ENCODE measurements around the gene DYNC1I1. TPM values are rescaled to one million over a fixed set of nuclear protein-coding genes. Genes with fewer than 3 reads are reported as not detected.

DYNC1I1 gene
- total RNA-seq, 1 experiment from 2014 or later = 3.2 TPM

DNA sequence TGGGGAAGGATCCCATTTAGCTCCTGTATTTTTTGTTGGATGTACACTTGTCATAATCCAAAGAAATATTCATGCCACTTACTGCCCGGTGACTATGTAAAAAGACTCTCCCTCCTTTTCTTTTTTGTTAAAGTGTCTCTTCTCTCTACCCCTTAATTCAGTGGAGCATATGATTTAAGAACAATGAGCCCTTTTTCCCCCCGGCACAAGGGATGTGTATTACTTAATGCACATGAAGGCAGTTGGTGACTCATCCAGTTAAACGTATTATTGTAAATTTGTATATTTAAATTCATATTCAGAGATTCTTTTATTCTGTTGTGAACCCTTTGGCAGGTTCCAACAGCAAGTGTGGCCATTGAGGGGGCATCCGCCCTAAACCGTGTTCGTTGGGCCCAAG is 307.7 kb downstream of the DYNC1I1 start:
- Histone ChIP-seq H2BK12ac (ENCODE audit: insufficient read length, low read depth, low read length) (no peak overlapping the region), H2BK15ac (ENCODE audit: low read depth, low read length) (no peak overlapping the region), H3K56ac (ENCODE audit: insufficient read length, low read depth, low read length) (no peak overlapping the region), H4K91ac (ENCODE audit: insufficient read length, low read depth, low read length) (no peak overlapping the region), H3K9me3 (ENCODE audit: control insufficient read depth, low read depth, low read length) (no peaks in the 10 kb centered on the region), H3K27ac (ENCODE audit: insufficient read length, low read depth, low read length) (no peak overlapping the region), H4K5ac (ENCODE audit: insufficient read length, low read depth, low read length) (no peak overlapping the region), H2BK20ac (ENCODE audit: low read depth, low read length, poor library complexity, severe bottlenecking) (no peak overlapping the region), H2AFZ (ENCODE audit: low read length) (no peak overlapping the region), H3K23me2 (ENCODE audit: insufficient read length, low read depth, low read length, poor library complexity, severe bottlenecking) (peaks cover 8% of the 10 kb centered on the region), H4K20me1 (ENCODE audit: control insufficient read depth, insufficient read depth, insufficient read length) (no peaks in the 10 kb centered on the region), H2BK5ac (ENCODE audit: insufficient read length, low read length) (no peak overlapping the region), H2AK5ac (ENCODE audit: insufficient read length, low read length) (no peak overlapping the region), H3T11ph (ENCODE audit: low read length) (no peak overlapping the region), H3K4ac (ENCODE audit: low read depth, low read length) (no peak overlapping the region), H3K27me3 (ENCODE audit: insufficient read depth, low read length) (peaks cover 3% of the 10 kb centered on the region; the same call in 1 of the 2 replicates), H3K18ac (ENCODE audit: insufficient read length, low read depth, low read length) (no peak overlapping the region), H3K23ac (ENCODE audit: insufficient read length, low read depth, low read length) (no peak overlapping the region), H3K4me1 (ENCODE audit: insufficient read depth, low read length) (no peaks in the 10 kb centered on the region), H3K79me1 (ENCODE audit: insufficient read depth, low read depth, low read length, poor library complexity, severe bottlenecking) (no peaks in the 10 kb centered on the region), H3K14ac (ENCODE audit: insufficient read depth, low read length) (no peak overlapping the region), H3K9ac (ENCODE audit: extremely low read depth, insufficient read length, low read length) (no peak overlapping the region), H2BK120ac (ENCODE audit: low read depth, low read length, poor library complexity, severe bottlenecking) (no peak overlapping the region), H4K8ac (replicated peaks; ENCODE audit: insufficient read length, low read depth, low read length) (no peak overlapping the region), H3K4me2 (ENCODE audit: insufficient read depth, insufficient read length, low read length) (no peak overlapping the region), H3K79me2 (ENCODE audit: insufficient read depth, low read length) (no peaks in the 10 kb centered on the region)
- Mint-ChIP-seq H3K4me3 (no peak overlapping the region), H3K9me3 (no peaks in the 10 kb centered on the region), H3K27me3 (ENCODE audit: low read depth) (peaks cover 20% of the 10 kb centered on the region), H3K4me1 (peaks cover 12 to 13% of the 10 kb centered on the region in 2 experiments; a peak in 3 of 4 replicates), H3K27ac (no peak overlapping the region), H3K36me3 (ENCODE audit: insufficient read depth in 1 of 3, low read depth in 3 of 3) (no peaks in the 10 kb centered on the region)
- no peak for DNase-seq
- WGBS (ENCODE audit: extremely low coverage, insufficient read length, low lambda C conversion rate) = no CpG with 5 or more reads among the region's 6 CpGs
- TF ChIP-seq, protein P1, sequence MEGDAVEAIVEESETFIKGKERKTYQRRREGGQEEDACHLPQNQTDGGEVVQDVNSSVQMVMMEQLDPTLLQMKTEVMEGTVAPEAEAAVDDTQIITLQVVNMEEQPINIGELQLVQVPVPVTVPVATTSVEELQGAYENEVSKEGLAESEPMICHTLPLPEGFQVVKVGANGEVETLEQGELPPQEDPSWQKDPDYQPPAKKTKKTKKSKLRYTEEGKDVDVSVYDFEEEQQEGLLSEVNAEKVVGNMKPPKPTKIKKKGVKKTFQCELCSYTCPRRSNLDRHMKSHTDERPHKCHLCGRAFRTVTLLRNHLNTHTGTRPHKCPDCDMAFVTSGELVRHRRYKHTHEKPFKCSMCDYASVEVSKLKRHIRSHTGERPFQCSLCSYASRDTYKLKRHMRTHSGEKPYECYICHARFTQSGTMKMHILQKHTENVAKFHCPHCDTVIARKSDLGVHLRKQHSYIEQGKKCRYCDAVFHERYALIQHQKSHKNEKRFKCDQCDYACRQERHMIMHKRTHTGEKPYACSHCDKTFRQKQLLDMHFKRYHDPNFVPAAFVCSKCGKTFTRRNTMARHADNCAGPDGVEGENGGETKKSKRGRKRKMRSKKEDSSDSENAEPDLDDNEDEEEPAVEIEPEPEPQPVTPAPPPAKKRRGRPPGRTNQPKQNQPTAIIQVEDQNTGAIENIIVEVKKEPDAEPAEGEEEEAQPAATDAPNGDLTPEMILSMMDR (conservative IDR thresholded peaks at IDR 0.05) = no peak
